ENCODE measurements around the gene ARHGDIA.

ARHGDIA gene

GRCh38 chr17:81905993-81906392, 34.9 kb upstream of the ARHGDIA start:
- DNase-seq: no peak

- no peak for DNase-seq
Measured at GRCh38 chr17:81905424-81905875, 34.3 kb upstream of the ARHGDIA start.

GRCh38 chr17:81904600-81905423, 33.7 kb upstream of the ARHGDIA start:
- no peak for DNase-seq

- DNase-seq: no peak
Measured at GRCh38 chr17:81903896-81904599, 32.9 kb upstream of the ARHGDIA start.

- DNase-seq: no peak
Measured at GRCh38 chr17:81903415-81903831, 32.3 kb upstream of the ARHGDIA start.

GRCh38 chr17:81902653-81903414, 31.7 kb upstream of the ARHGDIA start:
- no peak for DNase-seq

GRCh38 chr17:81902023-81902652, 31.0 kb upstream of the ARHGDIA start, which contains the start of gene NPB:
Gene NPB, plus strand, starts transcription at chr17:81902238. Its CDS starts 40 bp downstream, at chr17:81902278.
- no peak for DNase-seq

GRCh38 chr17:81901167-81902022, 30.3 kb upstream of the ARHGDIA start:
- DNase-seq: no peak

GRCh38 chr17:81900181-81900820, 29.2 kb upstream of the ARHGDIA start:
- DNase-seq: no peak

GRCh38 chr17:81899514-81900166, 28.5 kb upstream of the ARHGDIA start:
- no peak for DNase-seq

- no peak for DNase-seq
Measured at GRCh38 chr17:81898885-81899284, 27.7 kb upstream of the ARHGDIA start.

GRCh38 chr17:81898029-81898866, 27.1 kb upstream of the ARHGDIA start:
- no peak for DNase-seq

- DNase-seq: no peak
Measured at GRCh38 chr17:81895400-81895799, 24.3 kb upstream of the ARHGDIA start.

- DNase-seq: no peak
Measured at GRCh38 chr17:81891303-81891552, 20.1 kb upstream of the ARHGDIA start.

- no peak for DNase-seq
Measured at GRCh38 chr17:81890447-81891302, 19.5 kb upstream of the ARHGDIA start.

GRCh38 chr17:81889602-81890001, 18.5 kb upstream of the ARHGDIA start:
- DNase-seq: no peak

- no peak for DNase-seq
Measured at GRCh38 chr17:81888988-81889595, 18.0 kb upstream of the ARHGDIA start.

Data from AML-193 (cell line).